HepG2 (cell line): ENCODE data around the gene ABHD17C. TPM values are rescaled to one million over a fixed set of nuclear protein-coding genes. Genes with fewer than 3 reads are reported as not detected.

ENCODE experiments used
- ATAC-seq: fragments of 200-7000 bp; cut with Tn5 transposase; 3 replicates; pipeline ENCODE4 v1.9.1; 2020; ENCODE audit warnings: mild to moderate bottlenecking, moderate library complexity
- BruUV-seq: library from RNA; stranded (reverse); fragments of 400-500 nt; replicated peaks from 2 replicates; lab custom pipeline; 2021; lab: Mats Ljungman, UMichigan
- CTCF ChIA-PET: fragments of 300-600 bp; formaldehyde crosslinking; extraction: SDS; loops from one replicate; lab custom pipeline; 2021; ENCODE audit warnings: low total read pairs, inconsistent platforms, low intra/inter-chr PET ratio; lab: Yijun Ruan, JAX
- POLR2A ChIA-PET: fragments of 350-600 bp; sonication (Branson Sonifier 250); formaldehyde crosslinking; loops from one replicate; lab custom pipeline; 2020; ENCODE audit warnings: antibody characterized with exemption, inconsistent platforms; lab: Yijun Ruan, JAX
- DNase-seq: peaks from one replicate; pipeline ENCODE4 v3.0.0-alpha.2; 2015; ENCODE audit warnings: low spot score
- FAIRE-seq: peaks from 3 replicates; lab custom pipeline; 2011; peaks lifted over from hg19 to GRCh38; lab: Jason Lieb, UNC
- H2AFZ ChIP-seq: one replicate; pipeline ENCODE4 v1.6.1; 2011; ENCODE audit warnings: low read length, inconsistent platforms
- H3K27ac ChIP-seq: fragments of 300-600 bp; 3 replicates; pipeline ENCODE4 v1.8.0; 2011; ENCODE audit warnings: mixed run types, mild to moderate bottlenecking, mixed read lengths, low read length, inconsistent platforms; ENCODE audit not compliant: insufficient read depth; ENCODE audit errors: extremely low read length
- H3K27me3 ChIP-seq, 2 experiments: fragments of 200-600 bp in 1 of 2; 2 replicates in 1 of 2; 3 replicates in 1 of 2; pipeline versions ENCODE4 v1.6.0 to v1.8.0; 2011; ENCODE audit warnings: low read length in 2 of 2, mild to moderate bottlenecking in 2 of 2, moderate library complexity in 2 of 2, inconsistent platforms in 1 of 2; ENCODE audit not compliant: insufficient read depth in 2 of 2, control insufficient read depth in 1 of 2
- H3K36me3 ChIP-seq, 2 experiments: fragments of 200-600 bp in 1 of 2; replicated peaks in 1 of 2; 2 replicates in 1 of 2; 3 replicates in 1 of 2; pipeline versions ENCODE4 v1.5.1 to v1.8.0; 2011; ENCODE audit warnings: low read length in 2 of 2, inconsistent platforms in 1 of 2; ENCODE audit not compliant: insufficient read depth in 2 of 2, control insufficient read depth in 1 of 2
- H3K4me1 ChIP-seq: 2 replicates; pipeline ENCODE4 v1.5.1; 2012; ENCODE audit warnings: low read length, inconsistent platforms; ENCODE audit not compliant: insufficient read depth
- H3K4me2 ChIP-seq: 2 replicates; pipeline ENCODE4 v1.6.0; 2011; ENCODE audit warnings: low read depth, low read length, inconsistent platforms
- H3K4me3 ChIP-seq, 3 experiments: fragments of 200-600 bp in 1 of 3; sonication (generic), shearing (Covaris generic) in 1 of 3; replicated peaks in 1 of 3; 2 replicates each; pipeline ENCODE4 v1.5.1; 2011 to 2016; ENCODE audit warnings: low read length in 3 of 3, inconsistent platforms in 2 of 3, low read depth in 2 of 3, mild to moderate bottlenecking in 2 of 3, control low read depth in 1 of 3, mixed read lengths in 1 of 3; ENCODE audit not compliant: insufficient read depth in 1 of 3
- H3K79me2 ChIP-seq: one replicate; pipeline ENCODE4 v1.6.1; 2011; ENCODE audit warnings: low read length, inconsistent platforms; ENCODE audit not compliant: insufficient read depth
- H3K9ac ChIP-seq: 2 replicates; pipeline ENCODE4 v1.6.0; 2011; ENCODE audit warnings: mild to moderate bottlenecking, low read depth, low read length, inconsistent platforms; ENCODE audit not compliant: insufficient read depth
- H3K9me3 ChIP-seq: 2 replicates; pipeline ENCODE4 v1.5.1; 2012; ENCODE audit warnings: mild to moderate bottlenecking, low read length
- H4K20me1 ChIP-seq: 2 replicates; pipeline ENCODE4 v1.6.0; 2011; ENCODE audit warnings: inconsistent platforms, mild to moderate bottlenecking, low read length, moderate library complexity; ENCODE audit not compliant: insufficient read depth
- BCL6 ChIP-seq: IDR thresholded peaks from 2 replicates; pipeline ENCODE4 v1.6.1; 2016; ENCODE audit warnings: missing genetic modification reagents, missing compliant biosample characterization
- DR1 ChIP-seq: sonication (generic); formaldehyde crosslinking; IDR thresholded peaks from 2 replicates; pipeline ENCODE4 v1.8.0; 2021; ENCODE audit warnings: mild to moderate bottlenecking, missing genetic modification reagents, inconsistent platforms
- EED ChIP-seq: sonication (generic); formaldehyde crosslinking; IDR thresholded peaks from 2 replicates; pipeline ENCODE4 v1.5.0; 2020; ENCODE audit warnings: mild to moderate bottlenecking, missing genetic modification reagents
- KDM2A ChIP-seq: sonication (generic); formaldehyde crosslinking; IDR thresholded peaks from 2 replicates; pipeline ENCODE4 v1.4.0; 2020; ENCODE audit warnings: low read depth, missing genetic modification reagents, borderline replicate concordance
- NFIC ChIP-seq: IDR thresholded peaks from 2 replicates; pipeline ENCODE4 v1.6.1; 2012; ENCODE audit warnings: mild to moderate bottlenecking, low read length, inconsistent platforms
- PRMT3 ChIP-seq: sonication (generic); formaldehyde crosslinking; IDR thresholded peaks from 2 replicates; pipeline ENCODE4 v1.8.1; 2022; ENCODE audit warnings: low read depth, mild to moderate bottlenecking, moderate library complexity, missing genetic modification reagents, borderline replicate concordance
- RELA ChIP-seq: sonication (generic); formaldehyde crosslinking; IDR thresholded peaks from 2 replicates; pipeline ENCODE4 v1.4.0; 2020; ENCODE audit warnings: missing genetic modification reagents
- SYNCRIP ChIP-seq: fragments of 200-400 bp; formaldehyde crosslinking; IDR thresholded peaks from 2 replicates; pipeline ENCODE4 v1.6.1; 2018; ENCODE audit warnings: mild to moderate bottlenecking, low read depth, low read length; ENCODE audit not compliant: insufficient read depth
- TAF15 ChIP-seq: fragments of 200-400 bp; formaldehyde crosslinking; IDR thresholded peaks from one replicate; pipeline ENCODE4 v1.6.1; 2018; ENCODE audit warnings: mild to moderate bottlenecking, low read depth, low read length; ENCODE audit not compliant: poor library complexity, severe bottlenecking
- YEATS4 ChIP-seq: sonication (generic); formaldehyde crosslinking; IDR thresholded peaks from 2 replicates; pipeline ENCODE4 v1.4.0; 2020; ENCODE audit warnings: missing genetic modification reagents, borderline replicate concordance
- ZNF253 ChIP-seq: sonication (generic); formaldehyde crosslinking; IDR thresholded peaks from 2 replicates; pipeline ENCODE4 v1.8.0; 2022; ENCODE audit warnings: mild to moderate bottlenecking, missing genetic modification reagents, borderline replicate concordance
- ZNF33A ChIP-seq: sonication (generic); formaldehyde crosslinking; IDR thresholded peaks from 2 replicates; pipeline ENCODE4 v1.5.1; 2020; ENCODE audit warnings: missing genetic modification reagents, mild to moderate bottlenecking, moderate library complexity, borderline replicate concordance
- ZNF556 ChIP-seq: sonication (generic); formaldehyde crosslinking; IDR thresholded peaks from 2 replicates; pipeline ENCODE4 v1.4.0; 2020; ENCODE audit warnings: mild to moderate bottlenecking, missing genetic modification reagents, borderline replicate concordance
- ZNF780A ChIP-seq: sonication (generic); formaldehyde crosslinking; IDR thresholded peaks from 2 replicates; pipeline ENCODE4 v1.8.0; 2022; ENCODE audit warnings: mild to moderate bottlenecking, missing genetic modification reagents, moderate library complexity
- WGBS: methylation state at CpG from one replicate; pipeline ENCODE4 v1.1.6; 2017; ENCODE audit warnings: low lambda C conversion rate; 5-methylcytosine and 5-hydroxymethylcytosine counted together
- in situ Hi-C: cut with HindIII; loops from 2 replicates; pipeline ENCODE4 v1.10.0; 2017; ENCODE audit warnings: low pct_unique_long_range_greater_than_20kb; ENCODE audit not compliant: extremely low pct_ligation_motif_present
- intact Hi-C: fragments of 100-400 bp; cut with micrococcal nuclease; formaldehyde crosslinking; loops from one replicate; pipeline ENCODE4 v1.10.0; 2022; ENCODE audit not compliant: unreplicated experiment
- polyA plus RNA-seq, 8 experiments: library from polyadenylated mRNA; depleted of rRNA in 3 of 8; stranded (reverse) in 7 of 8; unstranded in 1 of 8; fragments of >200 nt; fragmentation: Illumina TruSeq in 4 of 8; extraction: Trizol in 4 of 8; gene quantifications; 2 replicates each; pipeline versions ENCODE4 v1.2.1 to v1.2.3, GENCODE V29; 2011 to 2016; ENCODE audit warnings: low read depth in 4 of 8, missing spikeins in 1 of 8, mixed read lengths in 1 of 8; ENCODE audit not compliant: insufficient read depth in 1 of 8
- total RNA-seq, 5 experiments: library from RNA; depleted of rRNA; stranded (reverse); fragments of >200 nt; fragmentation: Illumina TruSeq; extraction: Trizol; gene quantifications; 2 replicates each; pipeline ENCODE4 v1.2.3, GENCODE V29; 2016; ENCODE audit warnings: low read depth in 1 of 5
- TF ChIP-seq, protein P1 (sequence below): sonication (generic); formaldehyde crosslinking; IDR thresholded peaks from 2 replicates; pipeline ENCODE4 v1.5.0; 2020; ENCODE audit warnings: mild to moderate bottlenecking, missing genetic modification reagents, borderline replicate concordance
- TF ChIP-seq, protein P2 (sequence below): sonication (generic); formaldehyde crosslinking; IDR thresholded peaks from 2 replicates; pipeline ENCODE4 v1.4.0; 2020; ENCODE audit warnings: missing genetic modification reagents, borderline replicate concordance

The ABHD17C gene
- total and polyA plus RNA-seq, 2 of the 13 experiments (the other 11 are each of a cell fraction or from before 2014, with no cell fraction given), result 2.9 to 3.9 TPM

DNA sequence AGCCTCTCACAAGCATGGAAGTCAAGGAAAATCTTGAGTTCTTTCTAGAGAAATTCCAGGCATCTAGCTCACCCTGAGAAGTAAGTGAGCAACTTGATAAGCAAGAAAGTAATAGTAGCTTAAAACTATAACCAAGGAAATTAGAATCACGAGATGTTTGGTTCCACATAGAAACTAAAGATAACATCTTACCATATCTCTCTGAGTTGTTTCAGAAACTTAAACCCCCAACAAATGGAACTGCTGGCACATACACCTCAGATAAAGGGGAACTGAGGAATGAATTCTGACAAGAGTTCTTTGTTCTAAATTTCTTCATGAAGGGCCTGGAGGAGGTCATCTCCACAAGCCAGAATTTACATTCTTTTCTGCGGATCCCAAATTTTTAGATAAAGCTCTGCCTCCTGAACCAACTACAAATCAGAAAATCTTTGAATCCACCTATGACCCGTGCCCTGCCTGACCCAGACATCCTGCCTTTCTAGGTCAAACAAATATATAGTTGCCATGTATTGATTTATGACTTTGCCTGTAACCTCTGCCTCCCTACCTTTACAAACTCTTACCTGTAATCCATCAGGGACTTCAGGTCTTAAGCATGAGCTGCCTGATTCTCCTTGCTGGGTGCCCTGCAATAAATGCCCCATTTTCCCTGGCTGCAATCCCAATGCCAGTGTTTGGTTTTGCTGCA, 26.4 kb upstream of the ABHD17C start:
- no peak for FAIRE-seq
- Histone ChIP-seq H3K9ac (no peak overlapping the region), H3K9me3 (no peaks in the 10 kb centered on the region), H3K27ac (no peak overlapping the region), H3K79me2 (no peaks in the 10 kb centered on the region), H3K4me3 (no peak overlapping the region), H3K4me1 (no peaks in the 10 kb centered on the region), H2AFZ (no peak overlapping the region), H4K20me1 (no peaks in the 10 kb centered on the region), H3K36me3 (no peaks in the 10 kb centered on the region), H3K4me2 (no peak overlapping the region), H3K27me3 (no peaks in the 10 kb centered on the region; a peak in 1 of 5 replicates)
- ATAC-seq, result no peak
- BruUV-seq, result no TSS peak
- WGBS, result 0% methylated on average over 3 of the region's 3 CpGs
- ChIA-PET CTCF (no interaction called here), POLR2A (no interaction called here)
- intact Hi-C loops (no loop called here), in situ Hi-C loops (no loop called here)
- no peak for DNase-seq
- TF ChIP-seq DR1 (CRISPR knock-in tag), result no peak
- no peak for TF ChIP-seq YEATS4 (CRISPR knock-in tag)
- TF ChIP-seq NFIC, result no peak
- no peak for TF ChIP-seq ZNF780A (CRISPR knock-in tag)
- TF ChIP-seq, protein P1, sequence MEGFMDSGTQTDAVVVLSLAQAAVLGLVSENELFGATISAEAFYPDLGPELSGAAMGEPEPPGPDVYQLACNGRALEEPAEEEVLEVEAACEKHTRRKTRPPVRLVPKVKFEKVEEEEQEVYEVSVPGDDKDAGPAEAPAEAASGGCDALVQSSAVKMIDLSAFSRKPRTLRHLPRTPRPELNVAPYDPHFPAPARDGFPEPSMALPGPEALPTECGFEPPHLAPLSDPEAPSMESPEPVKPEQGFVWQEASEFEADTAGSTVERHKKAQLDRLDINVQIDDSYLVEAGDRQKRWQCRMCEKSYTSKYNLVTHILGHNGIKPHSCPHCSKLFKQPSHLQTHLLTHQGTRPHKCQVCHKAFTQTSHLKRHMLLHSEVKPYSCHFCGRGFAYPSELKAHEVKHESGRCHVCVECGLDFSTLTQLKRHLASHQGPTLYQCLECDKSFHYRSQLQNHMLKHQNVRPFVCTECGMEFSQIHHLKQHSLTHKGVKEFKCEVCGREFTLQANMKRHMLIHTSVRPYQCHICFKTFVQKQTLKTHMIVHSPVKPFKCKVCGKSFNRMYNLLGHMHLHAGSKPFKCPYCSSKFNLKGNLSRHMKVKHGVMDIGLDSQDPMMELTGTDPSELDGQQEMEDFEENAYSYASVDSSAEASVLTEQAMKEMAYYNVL, result no peak
- no peak for TF ChIP-seq SYNCRIP
- TF ChIP-seq ZNF556, result no peak
- no peak for TF ChIP-seq TAF15
- TF ChIP-seq BCL6 (CRISPR knock-in tag), result no peak
- no peak for TF ChIP-seq RELA (CRISPR knock-in tag)
- no peak for TF ChIP-seq KDM2A (CRISPR knock-in tag)
- TF ChIP-seq PRMT3 (CRISPR knock-in tag), result no peak
- no peak for TF ChIP-seq EED
- TF ChIP-seq, protein P2, sequence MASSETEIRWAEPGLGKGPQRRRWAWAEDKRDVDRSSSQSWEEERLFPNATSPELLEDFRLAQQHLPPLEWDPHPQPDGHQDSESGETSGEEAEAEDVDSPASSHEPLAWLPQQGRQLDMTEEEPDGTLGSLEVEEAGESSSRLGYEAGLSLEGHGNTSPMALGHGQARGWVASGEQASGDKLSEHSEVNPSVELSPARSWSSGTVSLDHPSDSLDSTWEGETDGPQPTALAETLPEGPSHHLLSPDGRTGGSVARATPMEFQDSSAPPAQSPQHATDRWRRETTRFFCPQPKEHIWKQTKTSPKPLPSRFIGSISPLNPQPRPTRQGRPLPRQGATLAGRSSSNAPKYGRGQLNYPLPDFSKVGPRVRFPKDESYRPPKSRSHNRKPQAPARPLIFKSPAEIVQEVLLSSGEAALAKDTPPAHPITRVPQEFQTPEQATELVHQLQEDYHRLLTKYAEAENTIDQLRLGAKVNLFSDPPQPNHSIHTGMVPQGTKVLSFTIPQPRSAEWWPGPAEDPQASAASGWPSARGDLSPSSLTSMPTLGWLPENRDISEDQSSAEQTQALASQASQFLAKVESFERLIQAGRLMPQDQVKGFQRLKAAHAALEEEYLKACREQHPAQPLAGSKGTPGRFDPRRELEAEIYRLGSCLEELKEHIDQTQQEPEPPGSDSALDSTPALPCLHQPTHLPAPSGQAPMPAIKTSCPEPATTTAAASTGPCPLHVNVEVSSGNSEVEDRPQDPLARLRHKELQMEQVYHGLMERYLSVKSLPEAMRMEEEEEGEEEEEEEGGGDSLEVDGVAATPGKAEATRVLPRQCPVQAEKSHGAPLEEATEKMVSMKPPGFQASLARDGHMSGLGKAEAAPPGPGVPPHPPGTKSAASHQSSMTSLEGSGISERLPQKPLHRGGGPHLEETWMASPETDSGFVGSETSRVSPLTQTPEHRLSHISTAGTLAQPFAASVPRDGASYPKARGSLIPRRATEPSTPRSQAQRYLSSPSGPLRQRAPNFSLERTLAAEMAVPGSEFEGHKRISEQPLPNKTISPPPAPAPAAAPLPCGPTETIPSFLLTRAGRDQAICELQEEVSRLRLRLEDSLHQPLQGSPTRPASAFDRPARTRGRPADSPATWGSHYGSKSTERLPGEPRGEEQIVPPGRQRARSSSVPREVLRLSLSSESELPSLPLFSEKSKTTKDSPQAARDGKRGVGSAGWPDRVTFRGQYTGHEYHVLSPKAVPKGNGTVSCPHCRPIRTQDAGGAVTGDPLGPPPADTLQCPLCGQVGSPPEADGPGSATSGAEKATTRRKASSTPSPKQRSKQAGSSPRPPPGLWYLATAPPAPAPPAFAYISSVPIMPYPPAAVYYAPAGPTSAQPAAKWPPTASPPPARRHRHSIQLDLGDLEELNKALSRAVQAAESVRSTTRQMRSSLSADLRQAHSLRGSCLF, result no peak
- TF ChIP-seq ZNF253 (CRISPR knock-in tag), result no peak
- no peak for TF ChIP-seq ZNF33A (CRISPR knock-in tag)
